GM12878 (cell line): ENCODE data around the gene PTTG1. TPM values are rescaled to one million over a fixed set of nuclear protein-coding genes. Genes with fewer than 3 reads are reported as not detected.

Source experiments
- ATF3 ChIP-seq: IDR thresholded peaks from 2 replicates; pipeline ENCODE4 v1.6.1; 2011; ENCODE audit warnings: low read depth, mild to moderate bottlenecking, low read length, moderate library complexity, borderline replicate concordance; ENCODE audit errors: extremely low read depth
- CBX3 ChIP-seq: fragments of 200-600 bp; sonication (generic); IDR thresholded peaks from 2 replicates; pipeline ENCODE4 v1.6.1; 2016; ENCODE audit warnings: low read depth, borderline replicate concordance
- CBX5 ChIP-seq: sonication (generic); IDR thresholded peaks from 2 replicates; pipeline ENCODE4 v1.6.1; 2016; ENCODE audit warnings: low read depth, moderate library complexity, mild to moderate bottlenecking, inconsistent platforms
- HDGF ChIP-seq: fragments of 450-650 bp; IDR thresholded peaks from 2 replicates; pipeline ENCODE4 v1.6.1; 2016; ENCODE audit warnings: antibody characterized with exemption
- MEF2A ChIP-seq: IDR thresholded peaks from 2 replicates; pipeline ENCODE4 v1.6.1; 2011; ENCODE audit warnings: low read depth, mild to moderate bottlenecking, low read length, moderate library complexity; ENCODE audit not compliant: insufficient read depth
- MTA3 ChIP-seq: IDR thresholded peaks from 2 replicates; pipeline ENCODE4 v1.6.1; 2012; ENCODE audit warnings: low read length, inconsistent platforms, borderline replicate concordance
- MXI1 ChIP-seq: fragments of 150-350 bp; IDR thresholded peaks from 2 replicates; pipeline ENCODE4 v1.6.1; 2011; ENCODE audit warnings: low read depth, mild to moderate bottlenecking, inconsistent platforms, low read length, improper control_type of control experiment
- PRDM15 ChIP-seq: fragments of 450-650 bp; formaldehyde crosslinking; IDR thresholded peaks from 2 replicates; pipeline ENCODE4 v1.4.0; 2020; ENCODE audit warnings: mild to moderate bottlenecking, moderate library complexity
- SIN3A ChIP-seq: IDR thresholded peaks from 2 replicates; pipeline ENCODE4 v1.6.1; 2012; ENCODE audit warnings: low read depth, low read length, improper control_type of control experiment
- SUZ12 ChIP-seq: fragments of 200-600 bp; sonication (generic); IDR thresholded peaks from one replicate; pipeline ENCODE4 v1.6.1; 2018; ENCODE audit warnings: antibody characterized with exemption, mild to moderate bottlenecking; ENCODE audit not compliant: unreplicated experiment
- USF2 ChIP-seq: IDR thresholded peaks from 2 replicates; pipeline ENCODE4 v1.6.1; 2011; ENCODE audit warnings: low read depth, low read length, improper control_type of control experiment, borderline replicate concordance
- ZNF24 ChIP-seq: fragments of 450-650 bp; IDR thresholded peaks from 2 replicates; pipeline ENCODE4 v1.6.1; 2017; ENCODE audit warnings: antibody characterized with exemption, mild to moderate bottlenecking
- polyA plus RNA-seq, 11 experiments: library from polyadenylated mRNA; depleted of rRNA in 4 of 11; unstranded in 6 of 11; stranded (reverse) in 5 of 11; fragments of >200 nt; fragmentation: Nextera tagmentation in 4 of 11; fragmentation: Illumina TruSeq in 1 of 11; extraction: Ambion mirVana in 4 of 11; extraction: Trizol in 1 of 11; gene quantifications; 1 replicate in 1 of 11; 2 replicates in 10 of 11; pipeline versions ENCODE4 v1.2.1 to v1.2.3, GENCODE V29; 2011 to 2016; ENCODE audit warnings: inconsistent platforms in 2 of 11, missing spikeins in 2 of 11, low read depth in 1 of 11
- total RNA-seq, 4 experiments: library from RNA; depleted of rRNA in 3 of 4; stranded (reverse); fragments of >200 nt in 3 of 4; fragmentation: Illumina TruSeq in 1 of 4; extraction: Trizol in 1 of 4; gene quantifications; 2 replicates each; pipeline versions ENCODE4 v1.2.1 to v1.2.3, GENCODE V29; 2013 to 2021
- TF ChIP-seq, protein P1 (sequence below): IDR thresholded peaks from 2 replicates; pipeline ENCODE4 v1.6.1; 2011; ENCODE audit warnings: borderline replicate concordance, low read depth, mild to moderate bottlenecking, moderate library complexity, mixed read lengths, low read length; ENCODE audit not compliant: insufficient read depth; ENCODE audit errors: extremely low read length
- TF ChIP-seq, protein P2 (sequence below): fragments of 450-650 bp; IDR thresholded peaks from 2 replicates; pipeline ENCODE4 v1.6.1; 2014; ENCODE audit warnings: mild to moderate bottlenecking
- TF ChIP-seq, protein P3 (sequence below): fragments of 450-650 bp; formaldehyde crosslinking; IDR thresholded peaks from 2 replicates; pipeline ENCODE4 v1.5.0; 2022; ENCODE audit warnings: mild to moderate bottlenecking, missing genetic modification characterization
- TF ChIP-seq, protein P4 (sequence below): fragments of 450-650 bp; conservative IDR thresholded peaks from 2 replicates; pipeline ENCODE4 v1.6.1; 2017; ENCODE audit warnings: mild to moderate bottlenecking, moderate library complexity

PTTG1 gene
- total and polyA plus RNA-seq, 10 of the 15 experiments (the other 5 are each of a cell fraction or from before 2014, with no cell fraction given), result 154 to 1,033 (median 377) TPM

- no peak for TF ChIP-seq CBX3
- TF ChIP-seq, protein P1, sequence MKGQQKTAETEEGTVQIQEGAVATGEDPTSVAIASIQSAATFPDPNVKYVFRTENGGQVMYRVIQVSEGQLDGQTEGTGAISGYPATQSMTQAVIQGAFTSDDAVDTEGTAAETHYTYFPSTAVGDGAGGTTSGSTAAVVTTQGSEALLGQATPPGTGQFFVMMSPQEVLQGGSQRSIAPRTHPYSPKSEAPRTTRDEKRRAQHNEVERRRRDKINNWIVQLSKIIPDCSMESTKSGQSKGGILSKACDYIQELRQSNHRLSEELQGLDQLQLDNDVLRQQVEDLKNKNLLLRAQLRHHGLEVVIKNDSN, result no peak
- TF ChIP-seq, protein P2, sequence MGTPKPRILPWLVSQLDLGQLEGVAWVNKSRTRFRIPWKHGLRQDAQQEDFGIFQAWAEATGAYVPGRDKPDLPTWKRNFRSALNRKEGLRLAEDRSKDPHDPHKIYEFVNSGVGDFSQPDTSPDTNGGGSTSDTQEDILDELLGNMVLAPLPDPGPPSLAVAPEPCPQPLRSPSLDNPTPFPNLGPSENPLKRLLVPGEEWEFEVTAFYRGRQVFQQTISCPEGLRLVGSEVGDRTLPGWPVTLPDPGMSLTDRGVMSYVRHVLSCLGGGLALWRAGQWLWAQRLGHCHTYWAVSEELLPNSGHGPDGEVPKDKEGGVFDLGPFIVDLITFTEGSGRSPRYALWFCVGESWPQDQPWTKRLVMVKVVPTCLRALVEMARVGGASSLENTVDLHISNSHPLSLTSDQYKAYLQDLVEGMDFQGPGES, result no peak
- peak; percentile 26; the same call in 1 of the 2 replicates for TF ChIP-seq HDGF
- TF ChIP-seq, protein P3, sequence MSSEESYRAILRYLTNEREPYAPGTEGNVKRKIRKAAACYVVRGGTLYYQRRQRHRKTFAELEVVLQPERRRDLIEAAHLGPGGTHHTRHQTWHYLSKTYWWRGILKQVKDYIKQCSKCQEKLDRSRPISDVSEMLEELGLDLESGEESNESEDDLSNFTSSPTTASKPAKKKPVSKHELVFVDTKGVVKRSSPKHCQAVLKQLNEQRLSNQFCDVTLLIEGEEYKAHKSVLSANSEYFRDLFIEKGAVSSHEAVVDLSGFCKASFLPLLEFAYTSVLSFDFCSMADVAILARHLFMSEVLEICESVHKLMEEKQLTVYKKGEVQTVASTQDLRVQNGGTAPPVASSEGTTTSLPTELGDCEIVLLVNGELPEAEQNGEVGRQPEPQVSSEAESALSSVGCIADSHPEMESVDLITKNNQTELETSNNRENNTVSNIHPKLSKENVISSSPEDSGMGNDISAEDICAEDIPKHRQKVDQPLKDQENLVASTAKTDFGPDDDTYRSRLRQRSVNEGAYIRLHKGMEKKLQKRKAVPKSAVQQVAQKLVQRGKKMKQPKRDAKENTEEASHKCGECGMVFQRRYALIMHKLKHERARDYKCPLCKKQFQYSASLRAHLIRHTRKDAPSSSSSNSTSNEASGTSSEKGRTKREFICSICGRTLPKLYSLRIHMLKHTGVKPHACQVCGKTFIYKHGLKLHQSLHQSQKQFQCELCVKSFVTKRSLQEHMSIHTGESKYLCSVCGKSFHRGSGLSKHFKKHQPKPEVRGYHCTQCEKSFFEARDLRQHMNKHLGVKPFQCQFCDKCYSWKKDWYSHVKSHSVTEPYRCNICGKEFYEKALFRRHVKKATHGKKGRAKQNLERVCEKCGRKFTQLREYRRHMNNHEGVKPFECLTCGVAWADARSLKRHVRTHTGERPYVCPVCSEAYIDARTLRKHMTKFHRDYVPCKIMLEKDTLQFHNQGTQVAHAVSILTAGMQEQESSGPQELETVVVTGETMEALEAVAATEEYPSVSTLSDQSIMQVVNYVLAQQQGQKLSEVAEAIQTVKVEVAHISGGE (CRISPR knock-in tag), result no peak
- TF ChIP-seq CBX5, result no peak
- TF ChIP-seq ZNF24, result no peak
- TF ChIP-seq ATF3, result no peak
- TF ChIP-seq MEF2A, result 0 out of 2 replicates have a peak, but pooled peaks have one; percentile 21
- no peak for TF ChIP-seq USF2
- TF ChIP-seq MTA3, result no peak
- TF ChIP-seq, protein P4, sequence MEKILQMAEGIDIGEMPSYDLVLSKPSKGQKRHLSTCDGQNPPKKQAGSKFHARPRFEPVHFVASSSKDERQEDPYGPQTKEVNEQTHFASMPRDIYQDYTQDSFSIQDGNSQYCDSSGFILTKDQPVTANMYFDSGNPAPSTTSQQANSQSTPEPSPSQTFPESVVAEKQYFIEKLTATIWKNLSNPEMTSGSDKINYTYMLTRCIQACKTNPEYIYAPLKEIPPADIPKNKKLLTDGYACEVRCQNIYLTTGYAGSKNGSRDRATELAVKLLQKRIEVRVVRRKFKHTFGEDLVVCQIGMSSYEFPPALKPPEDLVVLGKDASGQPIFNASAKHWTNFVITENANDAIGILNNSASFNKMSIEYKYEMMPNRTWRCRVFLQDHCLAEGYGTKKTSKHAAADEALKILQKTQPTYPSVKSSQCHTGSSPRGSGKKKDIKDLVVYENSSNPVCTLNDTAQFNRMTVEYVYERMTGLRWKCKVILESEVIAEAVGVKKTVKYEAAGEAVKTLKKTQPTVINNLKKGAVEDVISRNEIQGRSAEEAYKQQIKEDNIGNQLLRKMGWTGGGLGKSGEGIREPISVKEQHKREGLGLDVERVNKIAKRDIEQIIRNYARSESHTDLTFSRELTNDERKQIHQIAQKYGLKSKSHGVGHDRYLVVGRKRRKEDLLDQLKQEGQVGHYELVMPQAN, result peak; percentile 62; the same call in 1 of the 2 replicates
- peak; percentile 59 for TF ChIP-seq MXI1
- TF ChIP-seq PRDM15 (CRISPR knock-in tag), result no peak
- 0 out of 2 replicates have a peak, but pooled peaks have one; percentile 69 for TF ChIP-seq SIN3A
- no peak for TF ChIP-seq SUZ12
Measured at GRCh38 chr5:160421625-160422258, at the start of gene PTTG1 (continued).
